GM21619 (cell line): ENCODE data around the gene COX10.
"Not testable (repeated sequence)": the region's sequence is repeated elsewhere in the genome, so short reads cannot be mapped to it uniquely, and the experiment has no call there.

Source experiments
- ATAC-seq: cut with Tn5 transposase; IDR thresholded peaks from one replicate; pipeline ENCODE4 v1.9.1; 2021; ENCODE audit not compliant: unreplicated experiment

COX10 gene

DNA sequence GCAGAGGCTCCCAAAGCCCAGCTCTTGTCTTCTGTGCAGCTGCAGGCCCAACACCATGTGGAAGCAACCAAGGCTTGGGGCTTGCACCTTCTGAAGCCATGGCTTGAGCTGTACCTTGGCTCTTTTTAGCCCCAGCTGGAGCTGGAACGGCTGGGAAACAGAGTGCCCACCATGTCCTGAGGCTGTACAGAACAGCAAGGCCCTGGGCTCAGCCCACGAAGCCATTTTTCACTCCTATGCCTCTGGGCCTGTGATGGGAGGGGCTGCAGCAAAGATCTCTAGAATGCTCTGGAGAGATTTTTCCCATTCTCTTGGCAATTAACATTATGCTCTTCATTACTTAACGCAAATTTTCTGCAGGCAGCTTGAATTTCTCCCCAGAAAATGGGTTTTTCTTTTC is 99.3 kb downstream of the COX10 start:
- ATAC-seq = no peak

DNA sequence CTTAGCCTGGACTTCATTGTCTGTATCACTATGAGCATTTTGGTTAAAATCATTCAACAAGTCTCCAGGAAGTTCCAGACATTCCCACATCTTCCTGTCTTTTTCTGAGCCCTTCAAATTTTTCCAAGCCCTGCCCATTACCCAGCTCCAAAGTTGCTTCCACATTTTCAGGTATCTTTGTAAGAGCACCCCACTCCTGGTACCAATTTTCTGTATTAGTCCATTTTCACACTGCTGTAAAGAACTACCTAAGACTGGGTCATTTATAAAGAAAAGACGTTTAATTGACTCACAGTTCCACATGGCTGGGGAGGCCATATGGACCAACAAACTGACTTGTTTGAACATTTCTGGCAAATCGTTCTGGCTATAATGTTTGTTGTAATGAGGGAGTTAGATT is 100.0 kb downstream of the COX10 start:
- no peak for ATAC-seq

DNA sequence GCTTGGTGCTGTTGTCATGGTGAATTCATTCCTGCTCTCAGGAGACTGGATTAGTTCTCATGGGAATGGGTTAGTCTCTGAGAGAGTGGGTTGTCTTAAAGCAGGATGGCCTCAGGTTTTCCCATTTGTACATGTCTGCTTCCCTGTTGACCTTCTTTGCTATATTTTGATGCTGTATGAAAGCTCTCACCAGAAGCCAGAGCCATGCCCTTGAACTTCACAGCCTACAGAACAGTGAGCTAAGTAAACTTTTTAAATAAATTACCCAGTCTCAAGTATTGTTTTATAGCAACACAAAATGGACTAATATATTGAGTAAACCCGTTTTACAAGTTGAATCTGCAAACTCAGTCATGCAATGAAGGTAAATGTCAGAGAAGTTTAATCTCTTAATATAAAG is 100.6 kb downstream of the COX10 start:
- ATAC-seq = no peak

DNA sequence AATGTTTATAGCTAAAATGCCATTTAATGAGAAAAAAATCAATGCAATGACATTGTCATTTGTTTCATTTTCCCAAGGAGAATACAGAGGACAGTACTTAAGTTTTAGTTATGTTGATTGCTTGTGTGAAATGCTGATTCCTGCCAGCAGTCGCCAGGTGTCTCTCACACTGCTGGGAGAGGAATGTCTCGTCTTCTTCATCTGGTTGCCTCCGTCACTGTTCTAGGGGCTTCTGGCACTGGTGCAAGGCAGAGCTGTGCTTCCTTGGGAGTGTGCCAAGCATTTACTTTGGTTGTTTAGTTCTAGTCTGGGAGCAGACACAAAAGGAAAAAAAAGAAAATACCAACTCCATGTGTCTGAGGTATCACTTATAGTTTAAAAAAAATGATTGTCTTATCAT is 107.7 kb downstream of the COX10 start:
- not testable (repeated sequence) for ATAC-seq

DNA sequence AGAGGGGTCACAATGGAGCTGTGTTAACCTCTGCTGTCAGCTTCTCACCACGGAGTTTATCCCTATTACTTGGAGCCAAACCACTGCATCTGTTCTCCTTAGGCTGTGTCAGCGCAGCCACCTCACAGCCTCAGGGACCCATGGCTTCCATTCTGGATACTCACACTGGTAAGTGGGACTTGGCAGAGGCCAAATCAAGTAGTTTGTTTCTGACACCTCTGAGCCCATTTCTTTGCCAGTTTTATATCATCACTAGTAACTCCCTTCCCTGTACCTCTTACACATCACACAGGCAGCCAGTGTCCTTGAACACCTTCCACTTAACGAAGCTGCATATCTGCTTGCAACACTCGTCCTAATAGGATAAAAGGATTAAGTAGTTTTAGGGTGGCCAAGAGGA is 108.5 kb downstream of the COX10 start:
- not testable (repeated sequence) for ATAC-seq

DNA sequence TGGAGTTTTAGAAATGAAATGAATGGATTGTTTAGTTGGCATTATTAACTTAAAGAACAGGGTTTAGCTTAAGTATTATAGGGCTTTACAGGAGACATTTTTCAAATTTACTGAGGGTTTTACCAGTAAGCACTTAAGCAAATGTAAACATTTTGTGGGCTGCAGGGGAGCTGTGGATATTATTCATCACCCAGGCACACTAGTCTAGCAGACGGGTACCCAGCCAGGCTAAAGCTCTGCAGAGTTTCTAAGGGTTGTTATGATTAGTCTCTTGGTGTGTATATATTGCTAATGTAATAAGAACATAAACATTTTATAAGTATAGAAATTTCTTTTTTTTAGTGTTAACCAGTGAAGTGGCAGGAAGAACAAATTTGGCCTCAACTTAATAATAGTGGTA is 110.6 kb downstream of the COX10 start:
- not testable (repeated sequence) for ATAC-seq

DNA sequence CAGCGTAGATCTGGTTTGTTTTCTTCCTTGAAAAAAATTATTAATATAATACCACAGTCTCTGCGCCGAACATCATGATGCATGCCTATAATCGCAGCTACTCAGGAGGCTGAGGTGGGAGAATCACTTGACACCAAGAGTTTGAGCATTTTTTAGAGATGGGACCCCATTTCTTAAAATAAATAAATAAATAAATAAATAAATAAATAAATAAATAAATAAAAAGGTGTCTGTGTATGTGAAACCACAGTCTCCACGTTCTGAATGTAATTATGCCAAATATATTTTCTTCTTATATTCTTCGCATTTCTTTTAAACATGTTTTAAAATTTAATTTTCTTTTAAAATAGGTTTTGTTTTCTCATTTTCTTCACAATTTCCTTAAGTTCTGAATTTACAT is 112.8 kb downstream of the COX10 start:
- ATAC-seq = not testable (repeated sequence)

DNA sequence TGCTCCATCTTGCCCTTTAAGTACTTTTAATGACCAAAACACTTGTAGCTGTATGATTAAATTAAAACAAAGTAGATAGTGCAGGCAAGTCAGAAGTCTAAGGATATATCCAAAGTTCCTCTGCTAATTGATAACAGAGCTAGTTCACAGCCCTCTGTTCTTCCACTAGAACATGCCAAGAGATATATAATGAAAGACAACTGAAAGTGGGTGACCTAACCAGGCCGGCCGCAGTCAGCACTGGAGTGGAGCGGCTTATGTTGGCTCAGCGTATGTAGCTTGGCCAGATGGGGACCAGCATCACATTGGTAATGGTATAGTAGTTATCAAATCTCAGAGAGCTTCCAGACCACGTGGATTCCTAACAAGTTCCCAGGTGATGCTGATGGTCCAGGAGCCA is 115.2 kb downstream of the COX10 start:
- ATAC-seq = not testable (repeated sequence)

DNA sequence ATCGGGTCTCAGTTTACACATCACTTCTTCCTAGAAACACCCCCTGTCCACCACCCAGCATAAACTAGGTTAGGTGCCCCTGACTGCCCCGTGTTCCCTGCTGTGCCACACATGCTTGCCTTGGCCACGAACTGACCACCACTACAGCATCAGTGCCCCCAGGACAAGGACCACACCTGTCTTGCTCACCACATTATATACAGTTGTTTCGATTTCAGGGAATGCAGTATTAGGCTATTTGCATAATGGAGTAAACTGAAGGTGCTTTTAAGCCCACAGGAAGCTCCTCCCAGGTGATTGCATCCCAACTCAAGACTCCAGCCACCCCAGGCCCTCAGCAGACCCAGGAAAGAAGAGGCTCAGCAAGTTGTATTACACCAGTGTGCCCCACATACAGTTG is 117.1 kb downstream of the COX10 start:
- ATAC-seq = not testable (repeated sequence)

DNA sequence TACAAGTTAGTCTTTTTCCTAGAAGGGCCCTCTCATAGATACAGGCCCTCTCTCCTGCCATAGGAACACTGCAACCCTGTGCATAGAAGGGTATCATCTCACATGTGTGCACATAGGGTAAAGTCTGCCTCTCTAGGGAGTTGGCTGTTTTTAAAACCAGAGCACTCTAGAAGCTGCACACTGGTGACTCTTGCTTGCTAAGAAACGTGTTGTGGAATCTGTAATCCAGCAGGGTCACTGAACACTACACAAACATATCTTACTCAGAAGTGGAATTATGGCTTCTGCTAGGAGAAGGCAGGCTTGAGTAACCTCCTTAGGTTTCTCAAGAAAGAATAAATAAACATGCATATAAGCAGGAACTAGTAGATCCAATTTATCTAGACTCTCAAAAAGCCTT is 121.5 kb downstream of the COX10 start:
- not testable (repeated sequence) for ATAC-seq

DNA sequence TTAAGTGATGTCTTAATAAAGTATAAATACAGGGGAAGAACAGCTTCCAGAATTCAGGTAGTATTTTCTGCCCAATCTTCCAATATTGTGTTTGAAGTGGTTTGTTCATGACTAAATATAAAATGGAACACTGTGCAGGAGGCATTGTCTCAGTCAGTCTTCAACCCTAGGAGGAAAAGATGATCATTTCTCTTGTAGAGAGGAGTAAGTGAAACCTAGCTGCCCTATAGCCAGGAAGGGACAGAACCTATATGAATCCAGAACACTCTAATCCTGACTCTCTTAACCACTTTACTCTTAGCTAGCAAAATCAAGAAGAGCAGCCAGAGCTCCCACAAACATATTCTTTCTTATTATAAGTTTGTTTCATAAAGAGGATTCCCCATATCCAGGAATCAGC is 122.2 kb downstream of the COX10 start:
- ATAC-seq = not testable (repeated sequence)

DNA sequence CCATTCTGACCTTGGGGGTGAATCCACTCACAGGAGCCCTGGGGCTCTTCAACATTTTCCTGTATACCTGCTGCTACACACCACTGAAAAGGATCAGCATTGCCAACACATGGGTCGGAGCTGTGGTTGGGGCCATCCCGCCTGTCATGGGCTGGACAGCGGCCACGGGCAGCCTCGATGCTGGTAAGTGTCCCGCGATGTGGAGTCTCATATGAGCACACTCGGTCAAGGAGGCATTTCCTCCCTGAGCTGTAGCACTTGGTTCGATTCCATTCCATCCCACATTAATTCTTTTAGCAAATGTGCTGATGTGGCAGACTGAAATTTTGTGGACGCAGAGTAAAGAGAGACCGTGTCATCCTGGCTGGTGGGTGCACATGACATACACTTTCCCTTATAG is 122.7 kb downstream of the COX10 start:
- ATAC-seq = not testable (repeated sequence)

DNA sequence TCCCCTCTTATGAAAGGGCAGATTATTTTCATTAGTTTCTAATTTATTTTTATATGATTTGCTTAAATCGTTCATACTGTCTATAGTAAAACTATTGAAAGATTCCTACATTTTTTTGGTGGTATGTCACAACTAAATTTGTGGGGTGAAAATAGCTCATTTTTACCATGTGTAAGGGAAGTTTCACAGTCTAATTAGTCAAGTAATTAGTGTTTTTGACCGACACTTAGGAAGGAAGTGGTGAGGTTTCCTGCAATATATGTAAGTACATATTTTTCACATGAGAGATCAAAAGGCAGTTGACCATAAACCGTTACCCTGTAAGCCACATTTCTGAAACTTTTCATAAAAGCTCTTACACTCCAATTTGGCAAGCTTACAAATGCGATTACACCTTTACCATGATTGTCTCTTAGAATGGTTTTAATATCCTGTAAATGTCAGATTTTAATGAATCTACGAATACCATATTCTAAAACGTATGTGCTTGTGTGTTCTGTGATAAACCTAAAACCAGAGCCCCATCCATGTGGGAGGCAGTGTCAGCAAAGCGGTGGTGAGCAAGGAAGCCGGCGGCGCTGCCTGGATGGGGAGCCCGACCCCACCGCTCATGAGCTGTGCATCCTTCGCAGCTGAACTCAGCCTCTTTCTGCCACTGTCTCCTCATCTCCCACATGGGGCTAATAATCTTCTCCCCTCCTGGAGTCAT is 123.5 kb downstream of the COX10 start:
- ATAC-seq = peak; percentile 51

DNA sequence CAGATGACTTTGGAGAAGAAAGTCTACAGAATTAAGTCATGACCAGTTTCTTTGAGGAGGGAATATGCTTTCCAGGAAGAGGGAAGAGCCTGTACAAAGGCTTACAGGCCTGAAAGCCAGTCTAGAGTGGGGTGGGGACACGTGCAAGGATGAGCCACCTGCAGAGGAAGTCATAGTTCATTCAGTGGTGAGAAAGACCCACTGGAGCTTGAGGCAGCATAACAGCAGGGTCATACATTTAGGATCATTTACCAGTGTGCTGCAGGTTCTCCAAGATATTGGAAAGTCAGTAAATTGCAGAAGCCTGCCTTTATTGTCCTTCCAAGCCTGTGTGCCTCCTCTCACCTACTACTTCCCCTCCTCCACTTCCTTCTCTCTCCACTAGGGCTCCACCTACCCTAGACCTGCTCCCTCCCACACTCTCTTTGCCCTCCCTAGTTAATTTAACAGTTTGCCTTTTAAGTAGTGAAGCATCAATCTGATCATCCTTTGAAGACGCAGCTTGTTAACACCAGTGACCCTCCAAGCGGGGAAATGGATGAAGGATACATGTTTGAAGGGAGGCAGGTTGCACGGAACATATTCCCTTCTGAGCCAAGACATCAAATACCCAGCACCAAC is 127.2 kb downstream of the COX10 start:
- no peak for ATAC-seq

DNA sequence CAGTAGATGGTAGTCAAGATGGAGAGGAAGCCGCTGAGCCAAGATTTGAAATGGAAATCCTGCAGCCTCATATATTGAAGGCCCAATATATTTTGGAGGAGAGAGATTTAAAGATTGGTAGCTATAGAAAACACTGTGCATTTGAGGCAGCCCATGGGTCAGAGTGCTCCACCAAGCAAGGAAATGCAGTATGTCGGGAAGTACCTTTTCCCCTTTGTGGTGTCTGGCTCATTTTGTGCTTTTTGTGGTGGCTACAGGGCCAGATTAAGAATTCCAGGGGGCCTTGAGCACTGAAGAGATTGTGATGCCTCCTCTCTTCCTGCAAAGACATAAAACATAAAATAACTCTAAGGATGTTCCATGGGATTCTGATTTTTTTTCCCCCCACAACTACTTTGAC is 127.8 kb downstream of the COX10 start:
- no peak for ATAC-seq

DNA sequence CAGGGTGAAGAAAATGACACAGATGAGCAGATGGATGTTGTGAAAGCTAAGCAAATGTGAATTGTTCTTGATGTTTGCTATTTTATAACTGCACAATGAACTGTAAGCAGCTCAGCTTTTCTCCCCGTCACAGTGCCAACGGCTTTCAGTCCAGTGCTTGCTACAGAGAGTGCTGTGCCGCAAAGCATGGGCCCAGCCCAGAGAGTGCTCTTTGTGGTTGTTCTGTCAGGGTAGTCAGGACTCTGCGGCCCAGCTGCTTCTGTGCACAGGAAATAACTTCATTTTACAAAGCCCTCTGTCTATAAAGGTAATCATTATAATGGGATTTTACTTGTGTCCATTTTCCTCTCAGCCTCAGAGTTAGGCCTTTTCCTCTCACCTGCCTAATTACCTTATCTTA is 128.3 kb downstream of the COX10 start:
- no peak for ATAC-seq

DNA sequence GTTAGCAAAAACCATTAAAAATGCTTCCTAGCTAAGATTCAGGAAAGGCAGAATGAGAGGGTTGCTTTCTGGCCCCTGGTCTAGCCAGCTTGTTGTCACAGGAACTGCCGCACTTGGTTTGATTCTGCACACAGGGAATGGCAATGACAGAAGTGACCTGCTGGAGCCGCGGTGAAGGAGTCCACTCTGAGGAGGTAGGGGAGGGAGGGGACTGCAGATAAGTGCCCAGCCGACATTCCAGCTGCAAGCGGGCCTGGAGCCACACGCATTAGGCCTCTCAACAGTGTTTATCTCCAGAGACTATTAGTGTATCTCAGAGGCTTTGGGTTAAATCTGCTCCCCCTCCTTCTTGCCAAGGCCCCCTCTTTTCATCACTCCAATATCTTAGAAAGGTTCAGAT is 128.7 kb downstream of the COX10 start:
- no peak for ATAC-seq

DNA sequence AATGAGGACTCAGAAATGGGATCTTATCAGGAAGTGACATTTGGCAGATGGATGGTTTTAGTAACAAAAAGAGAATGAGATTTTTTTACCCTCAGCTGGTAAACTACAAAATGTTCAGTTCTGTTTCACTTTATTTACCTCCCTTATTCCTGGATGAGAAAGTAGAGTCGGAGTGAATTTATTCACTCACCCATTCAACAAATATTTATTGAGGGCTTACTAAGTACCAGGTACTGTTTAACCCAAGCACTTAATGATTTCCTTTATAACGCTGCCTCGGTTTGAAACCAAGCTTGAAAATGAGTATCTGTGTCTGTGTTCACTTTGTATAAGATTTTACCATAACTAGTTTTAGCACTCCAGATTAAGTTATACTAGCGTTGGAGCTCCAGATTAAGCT is 129.3 kb downstream of the COX10 start:
- no peak for ATAC-seq

DNA sequence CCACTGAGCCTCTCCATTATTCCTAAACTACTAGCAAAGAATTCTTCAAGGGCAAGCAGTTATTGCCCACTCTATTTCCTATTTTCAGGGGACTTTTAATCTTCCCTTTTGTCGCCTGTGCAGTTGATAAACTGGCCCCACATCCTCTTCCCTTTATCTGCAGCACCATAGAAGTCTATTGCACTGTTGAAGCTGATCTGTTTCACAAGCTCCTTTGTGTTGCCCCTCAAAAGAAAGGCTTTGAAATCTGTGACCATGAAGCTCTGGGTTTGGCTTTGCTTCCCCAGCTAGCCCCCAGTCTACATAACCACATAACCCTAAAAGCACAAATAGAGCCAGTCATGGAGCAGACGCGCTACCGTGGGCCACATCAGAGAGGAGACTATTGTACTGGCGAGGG is 130.3 kb downstream of the COX10 start:
- no peak for ATAC-seq

DNA sequence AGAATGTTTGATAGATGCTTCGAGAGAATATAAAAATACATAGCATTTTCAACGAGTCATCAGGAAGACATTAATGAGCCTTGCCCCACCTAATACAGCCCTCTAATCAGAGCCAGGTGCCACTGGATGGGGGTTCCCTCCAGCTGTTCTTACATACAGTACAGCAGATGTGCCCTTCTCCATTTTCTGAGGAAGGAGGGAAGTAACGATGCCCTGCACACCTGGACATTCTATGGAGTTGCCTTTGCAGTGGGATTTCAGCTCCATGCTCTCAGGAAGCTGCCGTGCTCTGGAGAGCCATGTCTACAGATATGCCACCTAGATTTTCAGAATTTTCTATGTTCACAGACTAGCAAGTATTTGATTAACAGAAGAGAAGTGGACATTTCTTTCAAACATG is 131.1 kb downstream of the COX10 start:
- ATAC-seq = no peak

DNA sequence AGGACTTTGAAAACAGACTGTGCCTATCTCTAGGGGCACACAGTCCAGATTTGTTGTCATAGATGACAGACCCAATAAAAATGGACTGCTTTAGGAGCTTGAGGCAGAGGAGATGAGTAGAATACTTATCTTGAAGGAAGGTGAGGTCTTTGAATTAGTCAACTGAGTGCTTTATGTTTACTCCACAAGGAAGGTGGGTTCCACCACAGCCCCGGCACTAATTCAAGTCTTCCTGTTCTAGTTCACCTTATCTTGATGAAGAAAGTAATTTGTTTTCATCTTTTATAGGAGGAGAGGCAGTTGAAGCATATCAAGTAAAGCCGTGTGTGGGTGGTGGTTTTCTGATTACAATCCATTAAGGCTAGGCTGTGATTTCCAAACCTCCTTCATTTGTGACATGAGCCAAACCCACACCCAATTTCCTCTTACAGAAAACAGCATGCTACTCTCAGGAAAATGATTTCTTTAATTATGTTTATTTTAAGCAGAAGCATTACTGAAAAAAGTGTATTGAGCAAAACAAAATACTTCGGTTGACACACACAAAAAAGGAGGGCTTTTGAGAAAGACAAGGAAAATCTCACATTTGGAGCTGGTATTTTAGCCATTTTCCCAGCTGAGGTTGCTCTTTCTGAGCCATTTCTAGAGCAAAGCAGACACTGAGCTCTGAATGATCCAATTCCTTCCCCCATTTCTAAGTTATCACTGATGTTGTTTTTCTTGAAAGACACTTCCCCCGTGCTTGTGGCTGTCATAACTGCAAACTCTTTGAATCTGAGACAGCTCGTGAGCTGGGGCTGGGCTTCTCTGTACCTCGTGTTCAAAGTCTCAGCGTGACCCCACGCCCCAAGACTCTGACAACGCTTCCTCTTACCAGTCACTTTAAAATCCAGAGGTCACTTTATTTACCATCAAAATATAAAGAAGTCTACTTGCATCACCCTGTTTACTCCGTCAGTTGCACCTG is 132.0 kb downstream of the COX10 start:
- no peak for ATAC-seq

DNA sequence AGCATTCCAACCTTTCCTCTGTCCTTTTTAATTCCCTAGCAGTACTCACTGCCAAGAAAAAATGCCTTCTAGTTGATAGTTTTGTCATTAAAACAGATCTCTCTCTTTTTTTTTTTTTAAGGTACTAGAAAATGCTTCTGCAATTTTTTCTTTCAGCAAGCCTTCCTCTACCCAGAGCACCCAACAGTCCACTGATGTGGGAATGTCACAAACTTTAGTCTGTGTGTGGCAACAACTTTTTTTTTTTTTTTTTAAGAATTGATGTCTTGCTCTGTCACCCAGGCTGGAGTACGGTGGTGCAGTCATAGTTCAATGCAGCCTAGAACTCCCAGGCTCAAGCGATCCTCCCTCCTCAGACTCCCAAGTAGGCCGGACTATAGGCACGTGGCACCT is 132.7 kb downstream of the COX10 start:
- ATAC-seq = no peak
